Measurements from ENCODE around the gene SEC14L2.

SEC14L2 gene

GRCh38 chr22:30396871-30397655, at the start of gene SEC14L2:
TSS of gene SEC14L2 (plus strand) at chr22:30397018. CDS start at chr22:30397117, 99 bp downstream.
- no peak for TF ChIP-seq CTCF (IDR thresholded peaks at IDR 0.05; ENCODE audit: low read depth, low read length, missing control alignments)
- DNase-seq (ENCODE audit: extremely low read depth, low read depth) = no peak
- peak within 1 kb of the TSS; percentile 60 for H3K4me3 ChIP-seq (replicated peaks; ENCODE audit: low read depth, low read length)

- TF ChIP-seq CTCF (IDR thresholded peaks at IDR 0.05; ENCODE audit: low read depth, low read length, missing control alignments) = no peak
- H3K4me3 ChIP-seq (replicated peaks; ENCODE audit: low read depth, low read length) = no peak overlapping the region
- no peak for DNase-seq (ENCODE audit: extremely low read depth, low read depth)
Measured at GRCh38 chr22:30347255-30347892, 49.4 kb upstream of the SEC14L2 start.

GRCh38 chr22:30348404-30348803, 48.4 kb upstream of the SEC14L2 start:
- no peak for TF ChIP-seq CTCF (IDR thresholded peaks at IDR 0.05; ENCODE audit: low read depth, low read length, missing control alignments)
- DNase-seq (ENCODE audit: extremely low read depth, low read depth) = no peak
- H3K4me3 ChIP-seq (replicated peaks; ENCODE audit: low read depth, low read length) = no peak overlapping the region

GRCh38 chr22:30348809-30349208, 48.0 kb upstream of the SEC14L2 start:
- TF ChIP-seq CTCF (IDR thresholded peaks at IDR 0.05; ENCODE audit: low read depth, low read length, missing control alignments) = no peak
- no peak overlapping the region for H3K4me3 ChIP-seq (replicated peaks; ENCODE audit: low read depth, low read length)
- DNase-seq (ENCODE audit: extremely low read depth, low read depth) = peak; percentile 30

GRCh38 chr22:30351226-30351625, 45.6 kb upstream of the SEC14L2 start:
- TF ChIP-seq CTCF (IDR thresholded peaks at IDR 0.05; ENCODE audit: low read depth, low read length, missing control alignments) = no peak
- no peak for DNase-seq (ENCODE audit: extremely low read depth, low read depth)
- no peak overlapping the region for H3K4me3 ChIP-seq (replicated peaks; ENCODE audit: low read depth, low read length)

GRCh38 chr22:30354644-30355043, 42.2 kb upstream of the SEC14L2 start:
- no peak for DNase-seq (ENCODE audit: extremely low read depth, low read depth)
- no peak overlapping the region; the same call in 1 of the 2 replicates for H3K4me3 ChIP-seq (replicated peaks; ENCODE audit: low read depth, low read length)
- no peak for TF ChIP-seq CTCF (IDR thresholded peaks at IDR 0.05; ENCODE audit: low read depth, low read length, missing control alignments)

Data from HFF-Myc (cell line).